ENCODE measurements around the gene NPDC1.
"Not testable (repeated sequence)": the region's sequence is repeated elsewhere in the genome, so short reads cannot be mapped to it uniquely, and the experiment has no call there.

The NPDC1 gene

GRCh38 chr9:137009217-137009616 lies 36.8 kb downstream of the NPDC1 start:
- no peak for DNase-seq

GRCh38 chr9:137008312-137008711 lies 37.7 kb downstream of the NPDC1 start:
- no peak for DNase-seq

- DNase-seq = no peak
Measured at GRCh38 chr9:137007816-137008270, 38.1 kb downstream of the NPDC1 start.

GRCh38 chr9:137007108-137007815 lies 38.7 kb downstream of the NPDC1 start:
- DNase-seq = no peak

GRCh38 chr9:137006116-137007003 lies 39.6 kb downstream of the NPDC1 start:
- DNase-seq = no peak

GRCh38 chr9:137004285-137004684 lies 41.7 kb downstream of the NPDC1 start:
- DNase-seq = not testable (repeated sequence)

GRCh38 chr9:137002646-137003041 lies 43.3 kb downstream of the NPDC1 start:
- no peak for DNase-seq

- no peak for DNase-seq
Measured at GRCh38 chr9:137001857-137002645, 43.9 kb downstream of the NPDC1 start.

GRCh38 chr9:137000177-137000930 lies 45.6 kb downstream of the NPDC1 start:
- no peak for DNase-seq

GRCh38 chr9:136997830-136998234 lies 48.1 kb downstream of the NPDC1 start:
- DNase-seq = no peak

GRCh38 chr9:136997371-136997770 lies 48.6 kb downstream of the NPDC1 start:
- DNase-seq = no peak

GRCh38 chr9:136996361-136997292 lies 49.4 kb downstream of the NPDC1 start, which contains the start of gene CLIC3:
CLIC3 (minus strand) TSS chr9:136996568; CDS start chr9:136996543, 25 bp downstream.
- peak; percentile 25 for DNase-seq

- no peak for DNase-seq
Measured at GRCh38 chr9:136995772-136996311, 50.1 kb downstream of the NPDC1 start.

- no peak for DNase-seq
Measured at GRCh38 chr9:136995362-136995761, 50.6 kb downstream of the NPDC1 start.

GRCh38 chr9:136994888-136995230 lies 51.1 kb downstream of the NPDC1 start:
- no peak for DNase-seq

- no peak for DNase-seq
Measured at GRCh38 chr9:136994180-136994887, 51.6 kb downstream of the NPDC1 start.

GRCh38 chr9:136992819-136993369 lies 53.1 kb downstream of the NPDC1 start:
- no peak for DNase-seq

- peak; percentile 88 for DNase-seq
Measured at GRCh38 chr9:136991993-136992818, 53.8 kb downstream of the NPDC1 start, which contains the start of gene PAXX. PAXX (plus strand) TSS chr9:136992422; CDS start chr9:136992444, 22 bp downstream.

Data from NCI-H774 (cell line).